PC-9 (cell line): ENCODE results near the gene SCGB2B2.

Source experiments
- CTCF ChIP-seq: fragments of 200-600 bp; sonication (generic); conservative IDR thresholded peaks from 2 replicates; pipeline ENCODE4 v1.6.1; 2017; ENCODE audit warnings: mixed run types, antibody characterized with exemption, mild to moderate bottlenecking, moderate library complexity
- EZH2 ChIP-seq: fragments of 200-600 bp; sonication (generic); IDR thresholded peaks from 2 replicates; pipeline ENCODE4 v1.8.0; 2017; ENCODE audit warnings: antibody characterized with exemption, low read depth

- TF ChIP-seq CTCF (no peak), EZH2 (no peak)
These were observed 13.4 kb upstream of the SCGB2B2 start for GRCh38 chr19:34690372-34690771.
